NCI-H82 (cell line): ENCODE data around the gene ADK.
A peak's percentile ranks its signal among the peaks of the same experiment; 100 is the strongest.
"Not testable (repeated sequence)": the region's sequence is repeated elsewhere in the genome, so short reads cannot be mapped to it uniquely, and the experiment has no call there.

ENCODE experiments used
- DNase-seq: peaks from one replicate; lab custom pipeline; 2025; lab: John Stamatoyannopoulos, UW

ADK gene

DNA sequence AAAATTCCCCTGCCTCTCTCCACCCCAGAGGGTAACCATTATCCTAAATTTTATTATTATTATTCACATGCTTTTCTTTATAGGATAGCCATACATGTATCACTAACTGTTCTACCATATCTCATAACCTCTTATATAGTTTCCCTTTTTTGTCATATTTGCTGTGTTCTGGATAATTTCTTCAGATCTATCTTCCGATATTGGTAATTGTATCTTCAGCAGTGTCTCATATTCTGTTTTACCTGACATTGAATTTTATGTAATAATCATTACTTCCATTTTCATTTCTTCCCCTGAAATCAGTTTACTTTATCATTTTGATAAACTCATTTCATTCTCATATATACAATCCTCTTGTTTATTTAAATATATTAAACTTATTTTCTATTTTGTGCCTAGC is 273.5 kb downstream of the ADK start:
- DNase-seq, result no peak

DNA sequence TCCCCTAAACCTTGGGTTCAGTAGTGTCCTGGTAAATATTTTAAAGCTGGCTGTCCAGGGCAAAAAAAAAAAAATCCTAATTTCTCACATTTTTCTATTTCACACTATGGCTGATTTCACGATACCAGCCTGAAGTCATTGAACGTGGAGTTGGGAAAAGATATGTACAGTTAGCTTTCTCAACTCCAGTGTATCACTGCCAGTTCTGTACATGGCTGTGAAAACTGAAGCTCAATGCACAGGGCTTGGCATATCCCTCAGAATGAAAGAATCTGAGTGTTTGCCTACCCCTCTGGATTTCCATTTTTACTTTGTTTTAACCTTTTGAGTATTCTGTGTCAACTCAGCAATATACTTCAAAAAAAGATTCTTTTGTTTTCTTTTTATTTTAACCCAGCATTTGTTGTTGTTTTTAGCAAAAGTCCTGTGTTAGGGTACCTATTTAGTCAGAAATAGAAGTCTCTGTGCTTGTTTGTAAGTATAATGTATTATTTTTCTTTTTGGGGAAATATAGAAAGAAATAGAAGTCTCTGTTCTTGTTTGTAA is 274.5 kb downstream of the ADK start:
- DNase-seq, result no peak

DNA sequence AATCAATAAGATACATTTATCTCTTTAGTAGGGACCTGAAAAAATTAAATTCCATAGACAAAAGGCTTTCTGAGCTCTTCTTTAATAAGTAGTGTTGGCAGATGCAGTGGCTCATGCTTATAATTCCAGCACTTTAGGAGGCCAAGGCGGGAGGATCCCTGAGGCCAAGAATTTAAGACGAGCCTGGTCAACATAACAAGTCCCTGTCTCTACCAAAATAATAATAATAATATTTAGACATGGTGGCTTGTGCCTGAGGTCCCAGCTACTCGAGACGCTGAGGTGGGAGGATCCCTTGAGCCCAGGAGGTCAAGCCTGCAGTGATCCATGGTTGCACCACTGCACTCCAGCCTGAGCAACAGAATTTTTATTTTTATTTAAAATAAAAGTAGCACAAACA is 280.8 kb downstream of the ADK start:
- no peak for DNase-seq

DNA sequence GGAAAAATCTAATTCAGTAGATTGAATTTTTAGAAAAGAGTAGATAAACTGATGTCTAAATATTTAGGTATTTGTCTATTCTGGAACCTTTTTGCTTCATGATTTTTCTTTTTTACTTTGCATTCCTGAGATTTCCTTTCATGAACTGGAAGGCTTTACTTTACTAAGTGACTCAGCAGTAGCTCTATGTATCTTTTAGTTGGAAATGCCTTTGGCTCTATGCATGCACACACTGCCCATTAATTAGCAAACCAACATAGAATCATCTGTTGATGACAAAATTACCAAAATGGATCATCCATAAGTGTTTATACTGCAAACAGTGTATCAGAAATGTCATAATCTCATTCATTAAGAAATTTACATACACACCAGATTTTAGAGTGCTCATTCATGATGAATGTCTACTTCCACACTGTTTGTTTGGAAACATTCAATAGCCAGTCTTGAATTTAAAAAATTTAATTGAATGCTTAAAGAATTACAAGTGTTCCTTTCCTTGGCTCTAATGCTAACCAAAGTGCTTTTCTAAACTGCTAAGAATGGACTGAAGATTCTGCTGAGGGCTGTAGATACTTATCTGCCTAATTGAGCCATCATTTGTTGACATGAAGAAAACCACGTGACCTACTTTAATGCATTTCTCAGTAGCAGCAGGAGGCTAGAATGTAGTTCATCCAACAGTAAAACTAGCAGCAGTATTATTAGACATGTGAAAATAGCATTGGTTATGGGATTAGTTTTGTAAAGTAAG is 282.0 kb downstream of the ADK start:
- peak; percentile 30 for DNase-seq

DNA sequence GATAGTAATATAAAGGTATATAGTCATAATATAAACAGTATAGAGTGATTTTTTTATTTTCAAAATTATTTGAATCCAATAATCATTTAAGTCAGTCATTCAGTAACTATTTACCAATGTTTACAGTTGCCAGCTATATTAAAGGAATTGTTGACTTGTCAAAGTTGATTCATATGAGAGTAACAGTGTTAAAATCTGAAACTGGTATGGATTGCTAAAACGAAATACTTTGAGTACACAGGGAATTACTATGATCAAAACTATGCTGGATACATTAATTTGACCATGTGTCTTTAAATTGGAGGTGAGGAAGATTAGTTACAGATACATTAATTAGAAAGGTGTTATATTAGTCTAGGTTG is 282.6 kb downstream of the ADK start:
- no peak for DNase-seq

DNA sequence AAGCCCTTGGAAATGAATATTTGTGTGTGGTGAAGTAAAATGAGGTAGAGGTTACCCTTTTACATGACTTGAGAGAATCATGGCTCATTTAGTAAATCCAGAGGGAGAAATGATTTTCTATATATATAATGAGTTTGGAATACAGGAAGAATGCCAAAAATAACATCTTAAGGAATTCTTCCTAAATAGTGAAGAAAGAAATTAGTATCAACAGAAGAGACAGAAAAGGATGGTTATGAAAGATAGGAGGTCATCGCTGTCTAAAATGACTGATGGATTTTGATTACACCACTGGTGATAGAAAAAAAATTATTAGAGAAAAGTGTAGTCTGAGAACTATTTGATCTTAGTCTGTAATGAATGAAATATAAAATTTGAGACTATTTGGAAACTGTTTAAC is 283.0 kb downstream of the ADK start:
- no peak for DNase-seq

DNA sequence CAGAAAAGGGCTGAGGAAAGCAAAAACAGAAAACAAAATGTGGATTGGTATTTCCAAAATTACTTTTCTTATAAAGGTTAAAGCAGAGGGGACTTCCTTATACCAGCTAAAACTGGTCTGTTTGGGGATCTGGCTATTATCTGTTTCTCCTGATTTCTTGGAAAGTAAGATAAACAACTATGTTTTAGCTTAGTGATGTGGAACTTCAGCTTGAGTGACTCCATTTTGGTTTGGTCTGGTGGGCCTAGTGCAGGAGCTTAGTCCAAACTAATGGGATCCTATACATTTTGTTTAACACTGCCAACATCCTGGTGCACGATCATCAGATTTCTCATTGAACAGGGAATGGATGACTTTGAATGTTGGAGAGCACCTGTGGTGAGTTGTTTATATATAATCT is 283.5 kb downstream of the ADK start:
- DNase-seq, result no peak

DNA sequence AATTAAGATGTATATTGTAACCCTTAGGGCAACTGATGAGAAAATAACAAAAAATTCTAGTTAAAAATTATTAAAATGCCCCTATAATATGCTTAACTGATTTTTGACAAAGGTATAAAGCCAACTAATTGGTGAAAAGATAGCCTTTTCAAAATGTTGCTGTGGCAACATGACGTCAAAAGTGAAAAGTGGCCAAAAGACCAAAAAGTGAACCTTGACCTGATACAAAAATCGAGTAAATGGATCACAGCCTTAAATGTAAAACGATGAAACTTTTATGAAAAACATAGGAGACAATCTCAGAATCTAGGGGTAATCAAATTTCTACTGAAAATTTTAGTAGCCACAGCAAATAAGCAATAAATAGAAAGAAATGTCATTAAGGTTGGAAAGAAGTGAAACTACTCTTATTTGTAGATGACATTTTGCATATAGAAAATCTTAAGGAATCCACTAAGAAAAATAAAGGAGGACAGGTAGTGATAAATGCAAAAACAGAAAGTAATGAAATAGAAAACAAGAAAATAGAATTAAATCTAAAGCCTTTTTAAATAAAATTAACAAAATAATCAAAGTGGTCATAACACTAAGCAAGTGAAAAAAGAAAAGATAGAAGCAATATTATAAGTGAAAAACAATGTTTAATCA is 285.6 kb downstream of the ADK start:
- DNase-seq, result no peak

DNA sequence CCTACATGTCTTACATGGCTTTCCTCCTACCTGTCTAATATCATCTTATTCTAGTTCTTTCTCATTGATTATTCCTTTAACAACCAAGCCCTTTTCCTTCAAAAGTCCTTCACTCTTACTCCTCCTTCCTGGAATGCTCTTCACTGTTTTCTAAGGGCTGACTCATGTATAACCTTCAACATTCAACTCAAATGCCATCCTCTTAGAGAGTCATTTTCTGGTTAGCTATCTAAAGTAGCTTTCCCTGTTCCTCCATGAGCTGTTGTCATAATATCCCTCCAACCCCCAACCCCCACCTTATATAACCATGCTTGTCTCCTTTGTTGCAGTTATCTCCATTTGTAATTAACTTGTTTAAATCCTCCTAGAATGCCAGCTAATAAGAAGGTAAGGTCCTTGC is 286.8 kb downstream of the ADK start:
- peak; percentile 15 for DNase-seq

DNA sequence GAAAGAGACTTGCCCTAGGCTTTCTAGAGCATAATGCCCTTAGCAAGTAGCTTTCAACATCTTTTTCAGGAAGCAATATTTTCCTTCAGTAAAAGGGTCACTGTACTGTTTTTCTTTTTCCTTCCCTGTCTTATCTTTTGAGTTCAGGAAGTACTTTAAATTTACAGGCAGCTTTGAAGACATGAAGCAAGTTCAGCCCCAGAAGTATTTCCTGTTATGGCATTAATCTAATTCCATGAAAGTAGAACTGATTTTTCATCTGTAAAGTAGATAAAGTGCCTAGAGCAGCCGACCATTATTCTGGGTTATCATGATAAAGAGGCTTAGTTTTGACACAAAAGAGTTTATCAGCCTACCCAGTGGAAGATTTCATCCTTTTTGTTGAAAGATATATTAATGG is 288.2 kb downstream of the ADK start:
- peak; percentile 25 for DNase-seq

DNA sequence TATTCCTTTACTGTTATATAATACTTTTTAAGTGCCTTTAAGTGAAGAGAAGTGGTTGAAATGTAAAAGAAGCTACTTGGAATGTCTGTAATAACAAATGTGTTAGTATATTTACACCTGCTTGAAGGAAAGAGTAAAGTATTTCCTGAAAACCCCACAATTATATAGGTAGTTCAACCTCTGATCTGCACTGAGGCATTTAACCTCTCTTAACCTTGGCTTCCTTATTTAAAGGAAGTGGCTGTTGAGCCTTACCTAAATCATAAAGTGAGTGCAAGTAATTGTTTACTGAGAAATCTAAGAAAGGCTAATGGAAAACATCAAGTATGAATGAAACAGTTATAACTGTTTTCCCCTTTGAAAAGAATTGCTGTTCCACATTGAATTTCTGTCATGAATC is 294.5 kb downstream of the ADK start:
- no peak for DNase-seq

DNA sequence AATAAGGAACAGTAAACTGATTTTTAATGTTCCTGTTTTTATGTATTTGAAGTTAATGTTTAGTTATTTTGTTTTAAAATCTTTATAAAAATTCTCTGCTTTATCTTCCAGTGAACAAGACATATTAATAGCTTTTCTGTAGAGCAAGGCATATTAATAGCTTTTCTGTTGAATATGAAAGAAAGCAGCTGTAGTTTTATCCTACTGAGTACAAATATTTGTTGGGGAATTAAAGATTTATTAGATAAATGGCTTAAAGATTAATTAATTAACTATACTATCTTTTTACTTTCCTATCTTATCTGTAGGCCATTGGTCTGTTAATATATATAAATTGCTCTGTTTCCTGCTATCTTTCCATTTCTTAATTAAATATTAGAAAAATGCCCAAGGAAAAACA is 299.6 kb downstream of the ADK start:
- DNase-seq, result no peak

DNA sequence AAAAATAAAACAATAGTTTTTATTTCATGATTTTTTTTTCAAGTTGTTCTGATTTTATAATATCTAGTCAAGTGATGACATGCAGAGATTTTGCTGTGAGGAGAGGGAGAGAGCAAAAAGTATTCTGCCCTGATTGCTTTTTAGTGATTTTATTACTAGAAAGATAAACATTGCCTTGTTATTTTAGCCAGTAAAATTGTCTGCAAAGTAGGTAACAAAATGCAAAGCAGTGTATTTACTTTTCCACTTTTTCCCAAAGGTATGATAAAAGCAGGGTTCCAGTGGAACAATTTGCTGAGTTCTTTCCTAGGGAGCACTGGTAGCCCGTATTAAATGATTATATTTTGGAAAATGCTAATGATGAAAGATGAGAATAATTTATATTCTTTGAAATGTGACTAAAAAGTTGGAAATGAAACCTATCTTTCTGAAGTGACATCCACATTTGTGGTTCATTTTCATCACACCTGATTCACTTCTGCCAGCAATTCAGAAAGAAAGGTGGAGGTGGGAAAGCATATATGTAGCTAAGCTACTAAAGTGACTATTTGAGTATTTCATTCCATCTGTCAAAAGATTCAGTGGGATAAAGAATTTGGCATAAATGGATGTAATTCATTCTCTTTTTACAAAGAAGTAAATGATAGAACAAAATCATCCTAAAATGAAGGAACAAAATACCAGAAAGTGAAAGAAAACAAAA is 300.3 kb downstream of the ADK start:
- no peak for DNase-seq

DNA sequence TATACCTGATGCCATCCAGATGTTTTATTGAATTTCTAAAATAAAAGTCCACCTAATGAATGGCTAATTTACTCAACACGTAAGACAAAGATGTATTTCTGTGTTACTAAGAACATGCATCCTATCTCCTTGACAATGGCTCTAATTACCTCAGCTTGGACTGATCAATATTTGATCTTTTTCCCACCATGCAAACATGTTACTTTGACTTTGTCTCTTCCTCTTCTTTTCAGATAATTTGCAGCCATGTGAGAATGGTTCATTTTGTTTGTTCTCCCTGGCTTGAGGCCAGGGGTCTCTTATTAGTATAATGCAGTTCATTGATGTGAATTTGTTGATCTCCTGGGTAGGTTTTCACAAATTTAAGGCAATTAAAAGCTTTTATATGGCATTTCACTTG is 302.1 kb downstream of the ADK start:
- no peak for DNase-seq

DNA sequence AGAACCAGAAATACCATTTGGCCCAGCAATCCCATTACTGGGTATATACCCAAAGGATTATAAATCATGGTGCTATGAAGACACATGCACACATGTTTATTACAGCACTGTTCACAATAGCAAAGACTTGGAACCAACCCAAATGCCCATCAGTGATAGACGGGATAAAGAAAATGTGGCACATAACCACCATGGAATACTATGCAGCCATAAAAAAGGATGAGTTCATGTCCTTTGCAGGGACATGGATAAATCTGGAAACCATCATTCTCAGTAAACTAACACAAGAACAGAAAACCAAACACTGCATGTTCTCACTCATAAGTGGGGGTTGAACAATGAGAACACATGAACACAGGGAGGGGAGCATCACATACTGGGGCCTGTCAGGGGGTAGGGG is 306.5 kb downstream of the ADK start:
- DNase-seq, result not testable (repeated sequence)

DNA sequence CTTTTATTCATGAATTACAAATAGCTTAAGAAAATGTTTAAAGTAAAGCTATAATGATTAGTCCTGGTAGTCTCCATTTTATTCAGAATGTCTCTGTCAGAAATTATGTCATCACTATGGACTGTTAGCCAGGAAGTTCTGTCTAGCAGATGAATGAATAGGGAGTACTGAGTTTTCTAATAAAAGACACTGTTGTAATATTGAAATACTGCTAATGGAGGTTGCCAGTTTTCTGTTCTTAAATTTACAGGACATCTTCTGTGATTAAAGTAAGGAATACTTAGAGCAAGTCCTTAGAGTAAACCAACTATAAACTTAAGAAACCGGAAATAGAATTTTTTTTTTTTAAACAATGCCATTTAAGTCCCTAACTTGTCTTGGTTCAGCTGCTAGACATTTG is 309.8 kb downstream of the ADK start:
- DNase-seq, result no peak

DNA sequence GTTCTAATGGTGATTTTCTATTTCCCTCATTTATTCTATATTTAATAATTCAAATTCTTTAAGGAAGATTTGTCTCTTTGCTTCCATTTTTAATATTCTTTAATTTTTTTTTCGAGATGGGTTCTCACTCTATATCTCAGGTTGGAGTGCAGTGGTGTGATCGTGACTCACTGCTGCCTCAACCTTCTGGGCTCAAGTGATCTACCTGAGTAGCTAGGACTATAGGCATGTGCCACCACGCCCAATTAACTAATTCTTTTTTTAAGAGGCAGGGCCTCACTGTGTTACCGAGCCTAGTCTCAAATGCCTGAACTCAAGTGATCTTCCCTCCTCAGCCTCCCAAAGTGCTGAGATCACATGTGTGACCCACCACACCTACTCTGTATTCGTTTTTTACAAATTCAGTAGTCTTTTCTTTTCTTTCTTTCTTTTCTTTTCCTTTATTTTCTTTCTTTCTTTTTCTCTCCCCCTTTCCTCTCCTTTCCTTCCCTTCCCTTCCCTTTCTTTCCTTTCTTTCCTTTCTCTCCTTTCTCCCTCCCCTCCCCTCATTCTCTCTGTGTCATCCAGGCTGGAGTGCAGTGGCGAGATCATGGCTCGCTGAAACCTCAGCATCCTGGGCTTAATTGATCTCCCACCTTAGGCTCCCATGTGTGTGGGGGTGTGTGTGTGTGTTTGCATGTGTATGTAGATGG is 323.1 kb downstream of the ADK start:
- DNase-seq, result no peak

DNA sequence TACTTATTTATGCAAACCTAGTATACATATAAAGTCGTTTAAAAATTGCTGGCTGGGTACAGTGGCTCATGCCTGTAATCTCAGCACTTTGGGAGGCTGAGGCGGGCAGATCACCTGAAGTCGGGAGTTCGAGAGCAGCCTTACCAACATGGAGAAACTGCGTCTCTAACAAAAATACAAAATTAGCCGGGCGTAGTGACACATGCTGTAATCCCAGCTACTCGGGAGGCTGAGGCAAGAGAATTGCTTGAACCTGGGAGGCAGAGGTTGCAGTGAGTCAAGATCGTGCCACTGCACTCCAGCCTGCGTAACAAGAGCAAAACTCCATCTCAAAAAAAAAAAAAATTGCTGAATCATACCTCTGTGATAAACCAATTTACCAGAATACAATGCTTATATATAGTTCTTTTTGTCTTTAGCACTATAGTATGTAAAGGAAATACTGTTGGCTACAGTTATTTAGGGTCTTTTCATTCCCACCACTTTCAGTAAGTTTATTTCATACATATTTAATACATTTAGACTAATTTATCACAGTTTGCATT is 325.2 kb downstream of the ADK start:
- DNase-seq, result not testable (repeated sequence)

DNA sequence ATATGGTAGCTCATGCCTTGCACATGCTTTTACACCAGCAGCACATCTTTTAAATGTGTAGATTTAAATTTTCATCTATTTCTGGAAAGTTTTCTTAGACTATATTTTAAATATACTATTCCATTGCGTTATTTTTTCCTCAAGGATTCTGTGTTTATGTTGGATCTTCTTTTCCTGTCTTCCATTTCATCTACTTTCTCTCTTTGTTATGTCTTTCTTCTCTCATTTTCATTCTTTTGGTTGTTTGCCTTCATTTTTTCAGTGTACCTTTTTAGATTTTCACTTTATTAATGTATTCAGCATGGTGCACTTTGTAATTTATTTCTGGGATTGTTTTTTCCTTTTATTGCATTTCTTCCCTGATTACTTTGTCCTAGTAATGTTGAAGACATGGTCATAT is 329.8 kb downstream of the ADK start:
- DNase-seq, result no peak

DNA sequence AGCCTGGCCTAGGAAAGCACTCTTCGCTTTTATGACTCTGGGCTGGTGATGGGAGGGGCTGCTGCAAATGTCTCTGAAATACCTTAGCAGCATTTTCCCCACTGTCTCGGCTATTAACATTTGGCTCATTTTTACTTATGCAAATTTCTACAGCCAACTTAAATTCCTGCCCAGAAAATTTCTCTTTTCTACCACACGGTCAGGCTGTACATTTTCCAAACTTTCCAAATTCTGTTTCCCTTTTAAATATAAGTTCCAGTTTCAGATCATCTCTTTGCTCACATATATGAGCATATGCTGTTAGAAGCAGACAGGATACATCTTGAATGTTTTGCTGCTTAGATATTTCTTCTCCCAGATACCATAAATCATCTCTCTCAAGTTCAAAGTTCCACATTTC is 332.3 kb downstream of the ADK start:
- no peak for DNase-seq

DNA sequence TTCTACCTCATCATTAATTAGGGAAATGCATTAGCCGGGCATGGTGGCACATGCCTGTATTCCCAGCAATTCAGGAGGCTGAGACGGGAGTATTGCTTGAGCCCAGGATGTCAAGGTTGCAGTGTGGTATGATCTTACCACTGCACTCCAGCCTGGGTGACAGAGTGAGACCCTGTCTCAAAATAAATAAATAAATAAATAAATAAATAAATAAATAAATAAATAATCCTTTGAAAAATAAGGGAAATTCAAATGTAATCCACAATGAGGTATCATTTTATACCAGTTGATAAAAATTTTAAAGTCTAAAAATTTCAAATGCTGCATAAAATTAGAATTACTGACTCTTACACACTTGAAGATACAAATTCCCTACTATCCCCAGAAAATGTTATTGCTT is 334.3 kb downstream of the ADK start:
- DNase-seq, result no peak

DNA sequence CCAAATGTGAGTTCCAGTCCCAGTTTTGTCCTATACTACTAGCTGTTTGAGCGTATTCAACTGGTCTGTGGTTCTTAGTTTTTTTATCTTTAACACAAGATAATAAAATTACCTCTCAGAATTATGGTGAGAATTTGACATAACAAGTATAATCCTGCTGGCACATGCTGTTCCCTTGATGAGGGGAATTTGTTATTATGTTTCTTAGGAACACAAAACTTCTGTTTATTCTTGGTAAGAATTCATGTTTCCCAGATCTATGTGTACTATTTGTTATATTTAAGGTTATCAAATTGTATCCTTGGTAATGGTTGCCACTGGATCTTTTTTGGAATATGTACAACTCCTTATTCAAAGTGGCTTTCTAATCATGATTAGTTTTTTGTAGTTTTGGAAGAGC is 335.6 kb downstream of the ADK start:
- DNase-seq, result no peak
